Occipital lobe (tissue), 2 donors: ENCODE measurements around the gene PMS1. TPM values are rescaled to one million over a fixed set of nuclear protein-coding genes. Genes with fewer than 3 reads are reported as not detected.
"Not testable (repeated sequence)": the region's sequence is repeated elsewhere in the genome, so short reads cannot be mapped to it uniquely, and the experiment has no call there.

ENCODE experiments used
- DNase-seq: peaks from one replicate; lab custom pipeline; 2025; lab: John Stamatoyannopoulos, UW
- total RNA-seq: library from RNA; depleted of rRNA; stranded (reverse); fragments of >200 nt; gene quantifications from one replicate; pipeline ENCODE4 v1.2.3, GENCODE V29; 2014

Gene PMS1
- total RNA-seq, 1 donor from 2014 or later, result 73.8 TPM

DNA sequence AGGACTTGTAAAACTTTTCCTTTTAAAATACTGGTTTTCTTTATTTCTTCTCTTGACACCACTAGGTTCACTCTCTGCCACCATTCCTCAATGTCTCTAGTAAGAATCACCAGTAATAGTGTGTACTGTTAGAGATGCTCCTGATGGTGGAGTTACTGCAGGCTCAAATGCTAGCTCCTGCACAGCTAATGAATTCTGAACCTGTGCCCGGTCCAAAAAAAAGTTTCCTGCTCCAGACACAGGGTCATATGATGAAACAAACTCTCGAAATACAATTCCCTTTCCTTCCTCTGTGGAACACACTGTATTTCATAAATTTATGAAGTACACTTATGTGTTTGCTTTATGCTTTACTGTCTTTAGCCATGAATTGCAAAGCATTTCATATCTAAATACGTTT is 19.2 kb downstream of the PMS1 start:
- DNase-seq, result no peak

DNA sequence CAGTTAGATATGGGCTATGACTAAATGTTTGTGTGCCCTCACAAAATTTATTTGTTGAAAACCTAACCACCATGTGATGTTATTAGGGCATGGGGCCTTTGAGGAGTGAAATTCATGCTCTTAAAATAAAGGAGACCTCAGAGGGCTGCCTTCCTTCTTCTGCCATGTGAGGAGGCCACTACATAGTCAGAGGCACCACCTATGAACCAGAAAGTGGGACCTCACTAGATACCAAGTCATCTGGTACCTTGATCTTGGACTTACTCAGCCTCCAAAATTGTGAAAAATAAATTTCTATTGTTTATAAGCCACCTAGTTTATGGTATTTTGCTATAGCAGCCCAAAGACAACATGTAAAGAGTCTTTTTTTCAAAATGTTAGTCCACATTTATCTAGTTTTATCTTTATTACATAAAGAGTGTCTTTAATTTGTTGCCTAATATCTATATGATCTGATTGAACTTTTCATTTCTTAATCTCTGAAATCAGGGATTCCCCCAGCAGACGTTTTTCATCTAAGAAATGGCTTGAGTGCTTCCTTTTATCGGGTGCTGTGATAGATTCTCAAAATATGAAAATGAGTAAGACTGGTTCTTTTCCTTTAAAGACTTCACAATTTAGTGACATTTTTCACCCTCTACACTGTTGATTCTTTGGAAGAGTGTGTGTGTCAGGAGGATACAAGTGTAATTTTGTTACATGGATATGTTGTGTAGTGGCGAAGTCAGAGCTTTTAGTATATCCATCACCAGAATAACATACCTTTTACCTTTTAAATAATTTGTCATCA is 34.2 kb downstream of the PMS1 start:
- DNase-seq, result no peak

DNA sequence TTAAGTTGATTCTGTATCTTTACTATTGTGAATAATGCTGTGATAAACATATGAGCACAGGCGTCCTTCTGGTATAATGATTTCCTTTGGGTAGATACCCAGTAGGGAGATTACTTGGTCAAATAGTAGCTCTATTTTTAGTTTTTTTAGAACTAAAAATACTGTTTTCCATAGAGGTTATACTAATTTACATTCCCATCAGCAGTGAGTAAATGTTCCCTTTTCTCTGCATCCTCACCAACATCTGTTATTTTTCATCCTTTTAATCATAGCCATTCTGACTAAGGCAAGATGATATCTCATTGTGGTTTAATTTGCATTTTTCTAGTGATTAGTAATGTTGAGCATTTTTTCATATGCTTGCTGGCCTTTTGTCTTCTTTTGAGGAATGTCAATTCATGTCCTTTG is 35.1 kb downstream of the PMS1 start:
- DNase-seq, result no peak

DNA sequence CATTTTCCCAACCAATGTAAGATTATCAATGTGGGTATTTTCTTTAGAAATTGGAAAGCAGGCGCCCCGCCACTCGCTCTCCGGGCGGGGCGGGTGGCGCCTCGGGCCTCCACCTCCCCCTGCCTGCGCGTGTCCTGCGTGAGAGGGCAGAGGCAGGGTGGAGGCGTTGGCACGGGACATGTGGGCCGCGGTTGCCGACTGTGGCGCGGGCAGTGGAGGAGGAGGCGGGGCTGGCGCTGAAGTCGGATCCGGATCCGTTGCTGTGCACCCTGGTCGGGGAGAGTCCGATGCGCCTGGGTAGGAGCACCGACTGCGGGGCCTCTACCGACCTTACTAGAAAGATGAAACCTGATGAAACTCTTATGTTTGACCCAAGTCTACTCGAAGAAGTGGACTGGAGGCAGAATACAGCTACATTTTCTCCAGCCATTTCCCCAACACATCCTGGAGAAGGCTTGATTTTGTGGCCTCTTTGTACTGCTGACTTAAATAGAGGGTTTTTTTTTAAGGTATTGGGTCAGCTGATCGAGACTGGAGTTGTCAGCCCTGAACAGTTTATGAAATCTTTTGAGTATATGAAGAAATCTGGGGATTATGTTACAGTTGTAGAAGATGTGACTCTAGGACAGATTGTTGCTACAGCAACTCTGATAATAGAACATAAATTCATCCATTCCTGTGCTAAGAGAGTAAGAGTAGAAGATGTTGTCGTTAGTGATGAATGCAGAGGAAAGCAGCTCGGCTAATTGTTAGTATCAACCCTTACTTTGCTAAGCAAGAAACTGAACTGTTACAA is 37.9 kb downstream of the PMS1 start:
- no peak for DNase-seq

DNA sequence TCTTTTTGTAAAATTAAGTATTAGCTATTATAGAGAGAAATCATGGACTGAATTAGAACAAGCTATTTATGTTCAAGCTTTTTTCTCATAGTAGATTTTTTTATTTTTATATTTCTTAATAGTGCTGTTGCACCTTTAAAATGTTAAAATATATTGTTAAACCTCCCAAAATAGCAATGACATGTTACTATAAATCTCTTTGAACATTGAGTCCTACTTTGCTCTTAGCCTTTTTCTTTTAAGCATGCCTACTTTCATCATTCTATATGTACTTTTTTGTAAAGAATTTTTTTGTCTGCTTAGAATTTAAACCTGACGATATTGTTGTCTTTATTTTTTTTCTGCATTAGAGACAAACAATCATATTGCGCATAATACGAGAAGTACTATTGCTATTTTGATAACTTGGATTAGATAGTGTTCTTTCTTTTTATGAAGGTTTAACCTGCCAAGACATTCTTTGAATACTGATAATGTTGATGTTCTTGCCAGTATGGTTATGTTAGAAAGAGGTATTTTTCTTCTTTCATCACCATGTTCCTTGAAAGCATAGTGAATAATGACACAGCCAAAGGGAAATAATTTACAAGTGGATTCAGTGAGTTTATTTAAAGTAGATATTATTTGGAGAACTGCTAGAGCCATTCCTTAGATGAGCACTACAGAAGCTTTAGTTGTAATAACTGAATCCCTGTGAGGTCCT is 40.6 kb downstream of the PMS1 start:
- no peak for DNase-seq

DNA sequence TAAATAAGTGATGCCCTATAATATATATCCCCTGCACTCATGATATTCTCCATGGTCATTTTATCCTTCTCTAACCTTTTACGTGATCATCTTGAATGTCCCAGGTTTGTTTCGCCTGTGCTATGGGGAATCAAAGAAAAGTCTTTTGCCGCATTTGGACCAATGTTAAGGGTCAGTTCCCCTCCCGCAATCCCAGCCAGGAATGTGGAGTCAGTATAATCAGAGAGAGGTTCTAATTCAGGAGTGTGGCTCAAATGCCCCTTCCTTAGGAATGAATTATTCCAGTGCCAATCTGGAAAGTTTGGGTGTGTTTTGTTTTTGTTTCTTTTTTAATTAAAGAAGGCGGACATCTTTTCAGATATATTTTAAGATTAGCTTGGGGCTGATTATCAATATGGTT is 41.8 kb downstream of the PMS1 start:
- DNase-seq, result no peak

DNA sequence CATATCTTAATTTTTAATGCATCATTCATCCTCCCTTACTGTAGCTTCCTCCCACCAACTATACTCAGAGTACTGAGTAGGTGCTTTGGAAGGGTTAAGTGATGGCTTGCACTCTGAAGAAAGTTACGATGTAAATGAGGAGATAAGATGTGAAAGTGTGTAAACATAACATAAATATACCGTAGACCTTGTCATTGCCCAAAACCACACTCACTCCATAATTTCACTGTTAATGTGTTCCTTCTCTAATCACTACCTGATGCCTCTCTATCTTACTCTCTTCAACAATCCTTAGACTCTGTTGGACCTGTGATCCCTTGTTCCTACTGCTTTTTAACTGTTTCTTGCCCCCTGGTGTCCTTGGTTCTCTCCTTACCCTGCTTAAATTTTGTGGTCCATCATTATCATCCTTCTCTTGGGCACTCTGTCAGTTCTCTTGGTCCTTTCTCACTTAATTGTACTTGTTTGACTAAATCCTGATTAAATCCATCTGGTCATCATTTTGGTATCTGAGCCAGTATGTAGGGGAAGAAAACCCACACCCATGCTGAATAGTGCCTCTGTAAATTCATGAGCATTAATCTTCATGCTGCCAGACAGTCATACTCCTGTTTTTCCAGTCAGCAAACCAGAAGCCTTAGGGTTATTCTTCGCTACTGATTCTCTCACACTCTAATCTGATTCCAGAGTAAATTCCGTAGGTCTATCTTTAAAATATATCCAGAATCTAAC is 45.0 kb downstream of the PMS1 start:
- DNase-seq, result no peak

DNA sequence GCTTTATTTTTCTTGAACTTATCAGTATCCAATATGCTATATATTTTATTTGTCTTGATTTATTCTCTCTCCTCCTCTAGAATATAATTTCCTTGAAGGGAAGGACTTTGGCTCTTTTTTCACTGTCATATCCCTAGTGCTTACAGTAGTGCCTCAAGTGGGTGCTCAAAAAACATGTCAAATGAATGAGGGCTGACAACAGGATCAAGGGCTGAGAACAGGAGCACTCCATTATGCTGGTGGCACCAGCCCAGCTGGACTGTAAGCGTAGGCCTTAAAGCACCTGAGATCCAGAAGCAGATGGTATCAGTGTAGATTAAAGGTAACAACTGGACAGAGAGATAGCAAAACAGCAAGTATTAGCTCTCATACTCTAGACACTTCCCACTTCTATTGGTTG is 46.3 kb downstream of the PMS1 start:
- DNase-seq, result no peak

DNA sequence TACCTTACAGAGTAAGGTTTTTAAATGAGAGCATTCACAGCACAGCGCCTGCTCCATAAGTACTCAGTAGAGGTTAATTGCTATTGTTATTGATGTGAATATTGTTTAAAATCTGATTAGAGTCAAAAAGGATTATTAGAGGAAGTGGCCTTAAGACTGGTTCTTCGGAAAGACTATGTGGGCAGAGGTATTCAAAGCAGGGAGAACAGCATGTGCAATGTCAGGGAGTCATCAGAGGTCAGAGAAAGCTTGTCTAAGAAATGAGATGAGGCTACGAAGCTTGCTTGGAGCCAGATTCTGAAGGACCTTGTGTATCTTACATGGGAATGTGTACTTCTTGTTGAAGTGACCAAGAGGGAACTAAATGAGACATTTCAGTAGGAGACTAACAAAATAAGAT is 49.8 kb downstream of the PMS1 start:
- no peak for DNase-seq

DNA sequence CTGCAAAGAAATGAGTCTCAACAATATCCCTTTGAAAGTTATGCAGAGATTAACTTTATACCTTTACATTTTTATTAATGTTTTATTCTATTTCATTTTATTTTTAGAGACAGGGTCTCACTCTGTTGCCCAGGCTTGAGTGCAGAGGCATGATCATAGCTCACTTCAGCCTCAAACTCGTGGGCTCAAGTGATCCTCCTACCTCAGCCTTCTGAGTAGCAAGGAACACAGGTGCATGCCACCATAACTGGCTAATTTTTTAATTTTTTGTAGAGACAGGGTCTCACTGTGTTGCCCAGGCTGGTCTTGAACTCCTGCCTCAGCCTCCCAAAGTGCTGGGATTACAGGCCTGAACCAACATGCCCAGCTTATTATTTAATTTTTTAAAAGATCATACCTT is 50.4 kb downstream of the PMS1 start:
- DNase-seq, result not testable (repeated sequence)

DNA sequence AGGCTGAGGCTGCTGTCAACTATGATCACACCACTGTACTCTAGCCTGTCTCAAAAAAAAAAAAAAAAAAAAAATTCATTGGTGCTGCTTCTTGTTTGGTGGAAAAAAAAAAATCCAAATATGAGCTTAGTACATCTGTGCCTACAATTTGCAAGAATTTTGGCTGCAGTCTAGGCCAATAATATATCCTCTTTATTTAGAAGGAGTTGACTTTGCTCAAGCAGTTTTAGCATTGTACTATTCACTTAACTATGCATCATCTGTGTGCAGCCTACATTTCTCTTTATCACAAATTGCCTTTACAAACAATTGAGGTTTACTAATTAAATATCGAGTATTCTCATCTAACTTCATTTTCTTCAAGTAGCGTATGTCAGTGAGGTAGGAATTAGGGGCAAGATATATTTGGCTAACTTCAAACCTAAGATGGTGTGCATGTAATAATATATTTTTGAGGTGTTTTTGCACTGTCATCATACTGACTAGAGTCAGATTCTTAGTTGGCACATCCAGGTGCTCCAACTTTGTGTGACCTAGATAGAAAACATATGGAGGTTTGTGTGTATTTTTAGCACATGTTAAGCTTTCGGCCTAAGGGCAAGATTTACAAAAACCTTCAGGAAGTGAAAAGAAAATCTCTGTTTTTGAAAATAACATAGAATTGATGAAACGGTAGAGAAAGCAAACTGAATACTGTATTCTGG is 51.8 kb downstream of the PMS1 start:
- no peak for DNase-seq

DNA sequence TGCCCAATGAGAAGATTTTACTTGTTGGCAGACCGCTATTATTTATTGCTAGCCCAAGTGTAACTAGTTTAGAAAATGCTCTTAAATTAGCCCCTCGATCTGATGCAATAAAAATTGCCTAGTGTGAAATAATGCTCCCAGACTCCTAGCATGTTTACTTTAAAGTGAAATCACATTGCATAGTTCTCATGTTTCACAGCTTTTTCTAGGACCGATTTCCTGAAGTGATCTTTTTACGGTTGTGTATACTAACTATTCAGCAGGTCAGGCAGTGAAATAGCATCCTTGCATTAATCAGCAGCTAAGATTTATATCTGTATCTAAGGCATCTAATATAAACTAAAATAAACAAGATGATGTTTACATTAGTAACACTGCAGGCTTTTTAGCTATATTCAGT is 52.4 kb downstream of the PMS1 start:
- no peak for DNase-seq

DNA sequence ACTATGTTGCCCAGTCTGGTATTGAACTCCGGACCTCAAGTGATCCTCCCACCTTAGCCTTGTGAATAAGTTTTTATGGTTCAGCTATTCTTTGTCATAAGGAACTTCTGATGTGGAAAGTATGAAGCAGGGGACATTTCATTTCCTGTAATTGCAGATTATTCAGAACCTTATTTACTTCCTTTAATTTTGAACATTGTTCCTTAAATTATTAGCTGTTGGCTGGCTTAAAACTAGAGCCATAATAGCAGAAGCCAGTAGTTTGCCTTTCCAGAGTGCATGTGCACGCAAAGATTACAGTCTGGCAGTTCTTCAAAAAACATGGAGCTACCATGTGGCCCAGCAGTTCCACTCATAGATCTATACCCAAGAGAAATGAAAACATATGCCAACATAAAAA is 53.1 kb downstream of the PMS1 start:
- no peak for DNase-seq

DNA sequence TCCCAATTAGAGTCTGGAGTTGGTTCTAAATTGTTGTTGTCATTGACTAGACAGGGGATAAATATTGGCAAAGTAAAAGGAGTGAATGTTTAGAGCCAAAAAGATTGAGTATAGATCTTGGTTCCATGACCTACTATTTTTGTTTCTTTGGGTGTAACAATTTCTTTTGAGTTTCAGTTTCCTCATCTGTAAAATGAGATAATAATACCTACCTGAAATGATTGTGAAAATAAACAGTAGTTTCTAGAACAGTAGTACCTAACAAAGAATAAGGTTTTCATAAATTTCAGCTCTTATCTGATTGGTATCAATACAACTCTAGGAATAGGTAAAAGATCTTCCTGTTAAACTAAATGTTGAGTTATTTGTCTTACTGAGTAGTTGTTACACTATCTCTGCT is 56.8 kb downstream of the PMS1 start:
- DNase-seq, result no peak

DNA sequence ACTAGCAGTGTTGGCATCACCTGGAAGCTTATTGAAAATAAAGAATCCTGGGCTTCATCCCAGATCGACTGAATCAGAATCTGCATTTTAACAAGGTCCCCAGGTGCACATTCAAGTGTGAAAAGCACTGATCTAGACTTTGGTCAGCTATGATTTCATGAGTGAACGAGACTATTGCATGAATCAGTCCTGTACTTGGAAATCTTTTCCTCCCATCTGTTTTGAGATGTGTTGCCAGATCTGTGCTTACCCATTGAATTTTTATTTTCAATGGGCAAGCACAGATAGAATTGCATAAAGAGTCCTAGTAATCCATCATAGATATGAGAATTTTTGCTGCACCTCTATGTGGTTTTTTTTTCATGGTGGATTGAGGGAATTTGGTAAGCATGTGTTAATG is 64.0 kb downstream of the PMS1 start:
- DNase-seq, result no peak

DNA sequence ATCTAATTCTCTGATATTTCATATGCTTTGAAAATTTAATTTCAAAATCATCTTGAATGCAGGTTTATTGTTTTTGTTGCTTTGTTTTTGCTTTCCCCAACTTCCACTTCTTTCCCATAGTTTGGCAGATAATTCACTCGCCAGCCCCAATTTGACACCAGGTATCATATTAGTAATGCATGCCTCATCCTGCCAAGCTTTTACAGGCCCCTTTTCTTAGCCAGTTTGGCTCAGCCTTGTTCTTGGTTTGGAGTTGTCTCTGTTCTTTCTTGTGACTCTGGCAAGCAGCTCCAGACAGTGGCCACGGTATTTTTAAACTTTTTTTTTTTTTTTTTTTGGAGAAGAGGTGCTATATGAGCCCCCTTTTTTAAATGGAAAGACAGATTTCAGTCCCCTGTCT is 65.3 kb downstream of the PMS1 start:
- no peak for DNase-seq

DNA sequence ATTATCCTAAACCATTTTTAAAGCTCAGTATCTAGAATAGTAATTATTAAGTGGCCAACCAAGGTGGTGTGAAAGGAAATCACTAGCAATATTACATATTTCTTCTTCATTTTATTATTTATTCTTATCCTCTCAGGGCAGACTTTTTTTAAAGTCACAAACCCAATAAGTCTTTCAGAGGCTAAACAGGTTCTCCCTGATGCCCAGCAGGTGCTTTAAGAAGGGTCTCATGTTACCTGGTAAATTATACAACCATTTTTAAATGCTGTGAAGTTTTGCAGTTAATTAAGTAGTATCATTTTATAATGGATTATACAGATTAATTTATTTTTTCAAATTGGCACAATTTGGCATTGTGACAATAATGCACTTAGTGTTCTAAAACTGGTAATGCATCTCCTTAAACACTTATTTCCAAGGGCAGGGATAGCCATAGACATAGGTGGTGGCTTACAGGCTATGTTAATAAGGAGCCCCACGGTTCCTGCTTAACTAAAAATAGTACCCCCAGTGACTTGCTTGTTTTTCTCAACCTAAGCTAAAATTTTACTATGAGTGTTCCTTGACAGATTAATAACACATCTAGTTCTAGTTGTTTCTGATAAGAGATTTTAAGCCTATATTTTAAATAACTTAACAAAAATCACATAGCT is 67.0 kb downstream of the PMS1 start:
- DNase-seq, result no peak

DNA sequence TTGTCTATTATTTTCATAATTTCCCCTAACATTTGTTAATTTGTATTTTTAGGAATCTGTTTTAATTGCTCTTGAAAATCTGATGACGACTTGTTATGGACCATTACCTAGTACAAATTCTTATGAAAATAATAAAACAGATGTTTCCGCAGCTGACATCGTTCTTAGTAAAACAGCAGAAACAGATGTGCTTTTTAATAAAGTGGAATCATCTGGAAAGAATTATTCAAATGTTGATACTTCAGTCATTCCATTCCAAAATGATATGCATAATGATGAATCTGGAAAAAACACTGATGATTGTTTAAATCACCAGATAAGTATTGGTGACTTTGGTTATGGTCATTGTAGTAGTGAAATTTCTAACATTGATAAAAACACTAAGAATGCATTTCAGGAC is 69.9 kb downstream of the PMS1 start:
- no peak for DNase-seq

DNA sequence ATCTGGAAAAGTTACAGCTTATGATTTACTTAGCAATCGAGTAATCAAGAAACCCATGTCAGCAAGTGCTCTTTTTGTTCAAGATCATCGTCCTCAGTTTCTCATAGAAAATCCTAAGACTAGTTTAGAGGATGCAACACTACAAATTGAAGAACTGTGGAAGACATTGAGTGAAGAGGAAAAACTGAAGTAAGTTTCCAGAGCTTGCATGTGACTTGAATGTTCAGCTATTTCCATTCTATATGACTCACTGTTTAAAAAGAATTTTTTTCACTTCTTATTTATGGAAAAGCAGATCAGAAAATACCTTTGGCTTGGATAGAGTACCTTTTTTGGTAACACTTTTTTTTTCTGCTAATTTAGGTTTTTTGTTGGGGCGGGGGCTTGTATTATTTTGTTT is 70.7 kb downstream of the PMS1 start:
- DNase-seq, result no peak

DNA sequence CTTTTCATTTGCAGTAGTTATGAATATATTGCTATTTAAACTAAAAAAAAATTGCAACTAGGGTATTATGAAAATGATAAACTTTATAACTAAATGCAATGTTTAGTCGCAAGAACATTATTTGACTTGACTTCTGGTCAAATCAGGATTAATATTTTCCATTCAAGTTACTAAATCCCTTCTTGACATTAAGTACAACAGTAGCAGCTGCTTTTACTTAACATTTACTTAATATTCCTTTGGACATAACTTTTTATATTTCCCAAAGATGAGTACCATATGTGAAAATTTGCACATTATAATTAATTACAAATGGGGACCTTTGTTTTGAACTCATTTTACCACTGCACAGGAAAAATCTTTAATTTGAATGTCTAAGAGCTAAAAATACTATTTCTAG is 74.0 kb downstream of the PMS1 start:
- no peak for DNase-seq

DNA sequence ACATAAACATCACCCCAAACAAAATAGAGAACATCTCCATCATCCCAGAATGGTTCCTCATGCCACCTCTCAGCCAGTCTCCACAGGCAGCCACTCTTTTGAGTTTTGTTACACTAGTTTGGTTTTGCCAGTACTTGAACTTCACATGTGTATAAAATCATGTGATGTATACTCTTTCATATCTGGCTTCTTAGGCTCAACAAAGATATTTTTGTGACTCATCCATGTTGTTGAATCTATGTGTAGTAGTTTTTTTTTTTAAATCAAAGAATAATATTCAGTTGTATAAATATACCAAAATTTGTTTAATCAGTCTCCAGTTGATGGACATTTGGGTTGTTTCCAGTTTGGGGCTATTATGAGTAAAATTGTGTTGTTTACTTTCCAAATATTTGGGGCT is 75.9 kb downstream of the PMS1 start:
- DNase-seq, result no peak
